Fibroblast of the aortic adventitia (primary cell): ENCODE data around the gene SSR4. TPM values are rescaled to one million over a fixed set of nuclear protein-coding genes. Genes with fewer than 3 reads are reported as not detected.

Experiments used
- DNase-seq: peaks from one replicate; pipeline ENCODE4 v3.0.0-alpha.2; 2010; ENCODE audit warnings: low read depth
- H3K4me3 ChIP-seq: 2 replicates; pipeline ENCODE4 v1.5.1; 2011; ENCODE audit warnings: low read depth, mild to moderate bottlenecking, control low read depth, low read length, moderate library complexity
- CTCF ChIP-seq: IDR thresholded peaks from 2 replicates; pipeline ENCODE4 v1.5.1; 2011; ENCODE audit warnings: mild to moderate bottlenecking, low read length, control low read depth, inconsistent platforms; ENCODE audit not compliant: insufficient read depth
- total RNA-seq: library from RNA; depleted of rRNA; stranded (reverse); fragments of >200 nt; gene quantifications from 2 replicates; pipeline ENCODE4 v1.2.3, GENCODE V29; 2012; ENCODE audit warnings: low replicate concordance

Gene SSR4
- total RNA-seq, 1 donor, result 186 TPM

- DNase-seq, result no peak
- no peak overlapping the region for H3K4me3 ChIP-seq
- no peak for TF ChIP-seq CTCF
Observed at GRCh38 chrX:153770601-153771414, 23.7 kb upstream of the SSR4 start.

- H3K4me3 ChIP-seq, result no peak overlapping the region
- no peak for TF ChIP-seq CTCF
- no peak for DNase-seq
Observed at GRCh38 chrX:153771415-153772315, 22.8 kb upstream of the SSR4 start.

GRCh38 chrX:153772316-153773217 lies 21.9 kb upstream of the SSR4 start:
- DNase-seq, result no peak
- no peak for TF ChIP-seq CTCF
- no peak overlapping the region for H3K4me3 ChIP-seq

GRCh38 chrX:153773218-153773611 lies 21.3 kb upstream of the SSR4 start:
- H3K4me3 ChIP-seq, result no peak overlapping the region
- DNase-seq, result no peak
- no peak for TF ChIP-seq CTCF

- no peak overlapping the region for H3K4me3 ChIP-seq
- TF ChIP-seq CTCF, result no peak
- DNase-seq, result no peak
Observed at GRCh38 chrX:153773741-153774575, 20.5 kb upstream of the SSR4 start.
